Hepatocyte (in vitro differentiated cells): Measurements from ENCODE around the gene SPECC1L.

ENCODE experiments used
- CTCF ChIP-seq: fragments of 200-600 bp; sonication (generic); IDR thresholded peaks from 2 replicates; pipeline ENCODE4 v1.5.1; 2016; ENCODE audit warnings: antibody characterized with exemption, mild to moderate bottlenecking; ENCODE audit not compliant: poor library complexity
- EZH2 ChIP-seq: fragments of 200-600 bp; sonication (generic); IDR thresholded peaks from 2 replicates; pipeline ENCODE4 v1.6.1; 2016; ENCODE audit warnings: antibody characterized with exemption, mild to moderate bottlenecking, borderline replicate concordance

GRCh38 chr22:24225951-24226350 lies 44.7 kb upstream of the SPECC1L start:
- TF ChIP-seq CTCF (no peak), EZH2 (no peak)
